OCI-LY3 (cell line): ENCODE results near the gene C2CD4B.

Source experiments
- H2AFZ ChIP-seq: fragments of 200-600, 300-600 bp; shearing (Covaris generic); 2 replicates; pipeline ENCODE4 v1.6.0; 2014; ENCODE audit warnings: antibody characterized with exemption, low read depth, low read length
- H3K27ac ChIP-seq: fragments of 200-600, 300-600 bp; sonication (generic); 2 replicates; pipeline ENCODE4 v1.5.1; 2014; ENCODE audit warnings: mild to moderate bottlenecking, low read length, moderate library complexity, mixed read lengths
- H3K27me3 ChIP-seq: fragments of 200-600, 300-600 bp; sonication (generic); 2 replicates; pipeline ENCODE4 v1.6.1; 2014; ENCODE audit warnings: low read depth, low read length, mixed read lengths
- H3K36me3 ChIP-seq: fragments of 200-600, 300-600 bp; sonication (generic); replicated peaks from 2 replicates; pipeline ENCODE3; 2014; ENCODE audit warnings: low read depth, low read length, mixed read lengths
- H3K4me1 ChIP-seq: fragments of 300-600, 200-600 bp; sonication (generic); 2 replicates; pipeline ENCODE4 v1.6.1; 2014; ENCODE audit warnings: low read length, mixed read lengths
- H3K4me2 ChIP-seq: fragments of 200-600, 300-600 bp; sonication (generic); 2 replicates; pipeline ENCODE4 v1.6.1; 2014; ENCODE audit warnings: low read length, mixed read lengths
- H3K4me3 ChIP-seq: fragments of 300-600, 200-600 bp; sonication (generic); 2 replicates; pipeline ENCODE4 v1.5.1; 2014; ENCODE audit warnings: antibody characterized with exemption, mild to moderate bottlenecking, low read length, moderate library complexity
- H3K79me2 ChIP-seq: fragments of 300-600, 200-600 bp; shearing (Covaris generic); 2 replicates; pipeline ENCODE4 v1.6.1; 2014; ENCODE audit warnings: mild to moderate bottlenecking, low read length, mixed read lengths
- H3K9ac ChIP-seq: fragments of 300-600, 200-600 bp; shearing (Covaris generic); 2 replicates; pipeline ENCODE4 v1.6.0; 2014; ENCODE audit warnings: mild to moderate bottlenecking, low read length, moderate library complexity
- H3K9me3 ChIP-seq: fragments of 200-600, 300-600 bp; shearing (Covaris generic); 2 replicates; pipeline ENCODE4 v1.6.1; 2014; ENCODE audit warnings: low read length, mixed read lengths; ENCODE audit not compliant: insufficient read depth
- H4K20me1 ChIP-seq: fragments of 200-600, 300-600 bp; sonication (generic); 2 replicates; pipeline ENCODE4 v1.6.1; 2016; ENCODE audit warnings: low read length, mixed read lengths; ENCODE audit not compliant: insufficient read depth
- CTCF ChIP-seq: fragments of 200-600, 300-600 bp; sonication (generic); IDR thresholded peaks from 2 replicates; pipeline ENCODE4 v1.5.1; 2014; ENCODE audit warnings: antibody characterized with exemption, low read length, low read depth
- EZH2phosphoT487 ChIP-seq: fragments of 200-600 bp; shearing (Covaris generic); IDR thresholded peaks from 2 replicates; pipeline ENCODE4 v1.6.1; 2018; ENCODE audit warnings: antibody characterized with exemption, mixed run types, low read depth

Gene C2CD4B

GRCh38 chr15:62133141-62133540 is 31.9 kb downstream of the C2CD4B start:
- no peak for TF ChIP-seq CTCF
- no peak for TF ChIP-seq EZH2phosphoT487

DNA sequence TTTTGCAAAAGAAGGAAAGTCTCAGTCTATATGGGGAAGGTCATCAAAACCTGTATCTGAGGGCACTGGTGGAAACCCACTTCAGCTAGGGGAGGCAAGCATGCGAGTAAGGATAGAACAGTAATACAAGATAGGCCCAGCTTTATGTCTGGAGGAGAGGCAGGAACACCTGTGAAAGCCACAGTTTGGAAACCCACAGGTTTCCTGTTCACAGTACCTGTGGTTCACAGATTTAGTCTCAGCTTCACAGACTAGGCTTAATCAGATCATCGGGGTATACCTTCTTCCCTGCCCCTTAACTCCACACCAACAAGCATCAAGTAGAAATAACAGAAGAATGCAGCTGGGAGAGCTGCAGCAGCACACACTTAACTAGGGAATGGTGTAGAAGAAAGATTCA is 36.2 kb downstream of the C2CD4B start:
- no peaks in the 10 kb centered on the region for H4K20me1 ChIP-seq
- H3K27ac ChIP-seq = no peak overlapping the region
- no peak overlapping the region for H3K9ac ChIP-seq
- no peak for TF ChIP-seq CTCF
- no peak for TF ChIP-seq EZH2phosphoT487
- no peaks in the 10 kb centered on the region for H3K9me3 ChIP-seq
- H3K27me3 ChIP-seq = no peaks in the 10 kb centered on the region
- H3K4me1 ChIP-seq = peaks cover 23% of the 10 kb centered on the region
- no peaks in the 10 kb centered on the region for H3K79me2 ChIP-seq
- H3K4me2 ChIP-seq = no peak overlapping the region
- H3K36me3 ChIP-seq = no peaks in the 10 kb centered on the region
- H2AFZ ChIP-seq = no peak overlapping the region
- no peak overlapping the region for H3K4me3 ChIP-seq

More at GRCh38 chr15:62133141-62133540, 31.9 kb downstream of the C2CD4B start:
- Histone ChIP-seq H3K4me1 (peaks cover 13% of the 10 kb centered on the region), H2AFZ (no peak overlapping the region), H3K36me3 (no peaks in the 10 kb centered on the region), H3K27me3 (no peaks in the 10 kb centered on the region), H3K9ac (no peak overlapping the region), H3K9me3 (no peaks in the 10 kb centered on the region), H3K4me3 (no peak overlapping the region), H3K4me2 (no peak overlapping the region), H4K20me1 (no peaks in the 10 kb centered on the region), H3K27ac (no peak overlapping the region), H3K79me2 (no peaks in the 10 kb centered on the region)

DNA sequence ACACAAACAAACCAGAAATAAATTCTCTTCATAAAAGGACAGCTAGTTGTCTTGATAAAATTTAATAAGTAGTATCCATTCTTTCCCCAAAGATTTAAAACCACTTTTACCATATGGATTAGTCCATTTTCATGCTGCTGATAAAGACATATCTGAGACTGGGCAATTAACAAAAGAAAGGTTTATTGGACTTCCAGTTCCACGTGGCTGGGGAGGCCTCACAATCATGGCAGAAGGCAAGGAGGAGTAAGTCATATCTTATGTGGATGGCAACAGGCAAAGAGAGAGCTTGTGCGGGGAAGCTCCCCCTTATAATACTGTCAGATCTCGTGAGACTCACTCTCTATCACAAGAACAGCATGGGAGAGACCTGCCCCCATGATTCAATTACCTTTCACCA is 38.7 kb downstream of the C2CD4B start:
- TF ChIP-seq CTCF (no peak), EZH2phosphoT487 (no peak)
- no peak overlapping the region for H3K4me2 ChIP-seq
- no peak overlapping the region for H3K4me3 ChIP-seq
- H3K79me2 ChIP-seq = no peaks in the 10 kb centered on the region
- H3K36me3 ChIP-seq = no peaks in the 10 kb centered on the region
- H3K9ac ChIP-seq = no peak overlapping the region
- no peak overlapping the region for H2AFZ ChIP-seq
- H3K9me3 ChIP-seq = no peaks in the 10 kb centered on the region
- peaks cover 36% of the 10 kb centered on the region for H3K4me1 ChIP-seq
- no peaks in the 10 kb centered on the region for H4K20me1 ChIP-seq
- no peak overlapping the region for H3K27ac ChIP-seq
- no peaks in the 10 kb centered on the region for H3K27me3 ChIP-seq

DNA sequence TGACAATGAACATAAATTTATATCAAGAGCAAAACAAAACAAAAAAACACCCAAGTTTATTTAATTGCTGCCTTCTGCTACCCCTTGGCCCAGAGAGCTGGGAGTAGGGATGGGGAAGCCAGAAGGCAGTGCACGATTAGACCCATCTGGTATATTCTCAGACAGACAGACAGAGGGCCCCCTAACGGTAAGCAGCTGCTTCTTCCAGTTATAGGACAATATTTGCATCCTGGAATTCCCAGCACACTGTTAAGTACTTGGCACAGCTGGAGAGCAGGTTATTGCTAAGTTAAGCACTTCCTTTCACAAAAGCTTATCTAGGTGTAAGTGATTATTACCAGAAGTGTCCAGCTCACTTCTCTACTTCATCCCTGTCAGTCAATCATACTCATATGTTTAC is 39.3 kb downstream of the C2CD4B start:
- peak; percentile 57 for TF ChIP-seq CTCF
- no peak for TF ChIP-seq EZH2phosphoT487
- Histone ChIP-seq H3K79me2 (no peaks in the 10 kb centered on the region), H3K9ac (no peak overlapping the region), H2AFZ (no peak overlapping the region), H3K4me3 (no peak overlapping the region), H3K27me3 (no peaks in the 10 kb centered on the region), H3K4me1 (peaks cover 41% of the 10 kb centered on the region), H4K20me1 (no peaks in the 10 kb centered on the region), H3K9me3 (no peaks in the 10 kb centered on the region), H3K36me3 (no peaks in the 10 kb centered on the region), H3K27ac (no peak overlapping the region), H3K4me2 (no peak overlapping the region)
